ENCODE data around the gene TENM3.

The TENM3 gene

GRCh38 chr4:182309877-182310276 lies 66.7 kb downstream of the TENM3 start:
- DNase-seq, result no peak
- H3K79me2 ChIP-seq (ENCODE audit: low read length), result no peaks in the 10 kb centered on the region
- no peak overlapping the region for H3K9ac ChIP-seq (ENCODE audit: low read length)
- H3K4me1 ChIP-seq (ENCODE audit: low read length), result no peaks in the 10 kb centered on the region
- no peaks in the 10 kb centered on the region for H3K27me3 ChIP-seq (replicated peaks; ENCODE audit: insufficient read depth, low read length)
- H2AFZ ChIP-seq (ENCODE audit: low read length), result no peak overlapping the region
- no peak overlapping the region for H3K27ac ChIP-seq (ENCODE audit: low read length)
- H3K9me3 ChIP-seq (replicated peaks; ENCODE audit: insufficient read depth, low read length), result no peaks in the 10 kb centered on the region
- H3F3A ChIP-seq (ENCODE audit: insufficient read depth, low read length), result no peaks in the 10 kb centered on the region
- no peaks in the 10 kb centered on the region for H3K9me2 ChIP-seq (replicated peaks; ENCODE audit: insufficient read depth, low read length)
- no peaks in the 10 kb centered on the region for H4K20me1 ChIP-seq (ENCODE audit: insufficient read depth, low read length)
- TF ChIP-seq EZH2phosphoT487 (IDR thresholded peaks at IDR 0.05; ENCODE audit: low read length), result no peak
- no peak for TF ChIP-seq CTCF (IDR thresholded peaks at IDR 0.05; ENCODE audit: low read length)
- TF ChIP-seq EZH2 (optimal IDR thresholded peaks at IDR 0.05; ENCODE audit: low read depth, low read length), result no peak
- H3K4me3 ChIP-seq (ENCODE audit: low read length), result no peak overlapping the region
- no peaks in the 10 kb centered on the region for H3K36me3 ChIP-seq (replicated peaks; ENCODE audit: insufficient read depth, low read length)
- H3K4me2 ChIP-seq (ENCODE audit: low read depth, low read length), result no peak overlapping the region

DNA sequence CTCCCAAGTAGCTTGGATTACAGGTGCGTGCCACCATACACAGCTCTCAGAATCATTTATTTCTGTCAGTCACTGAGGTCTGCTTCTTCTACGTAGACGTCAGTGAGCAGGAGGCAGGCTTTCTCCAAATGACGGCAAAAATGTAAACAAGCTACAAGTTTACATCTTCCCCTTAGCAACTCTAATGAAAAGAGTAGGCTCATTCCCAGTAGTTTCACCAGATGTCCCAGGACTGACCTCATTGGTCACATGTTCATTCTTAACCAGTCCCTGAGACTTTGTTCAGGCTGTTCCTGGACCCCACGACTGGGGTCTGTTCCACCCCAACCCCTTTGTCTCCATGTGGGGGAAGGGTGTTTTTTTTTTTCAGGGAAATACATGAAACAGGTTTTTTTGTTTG lies 67.1 kb downstream of the TENM3 start:
- TF ChIP-seq EZH2phosphoT487 (IDR thresholded peaks at IDR 0.05; ENCODE audit: low read length) (no peak), CTCF (IDR thresholded peaks at IDR 0.05; ENCODE audit: low read length) (no peak), EZH2 (optimal IDR thresholded peaks at IDR 0.05; ENCODE audit: low read depth, low read length) (no peak)
- H3K36me3 ChIP-seq (replicated peaks; ENCODE audit: insufficient read depth, low read length), result no peaks in the 10 kb centered on the region
- no peak overlapping the region for H3K4me3 ChIP-seq (ENCODE audit: low read length)
- H3K9me2 ChIP-seq (replicated peaks; ENCODE audit: insufficient read depth, low read length), result no peaks in the 10 kb centered on the region
- no peaks in the 10 kb centered on the region for H3K9me3 ChIP-seq (replicated peaks; ENCODE audit: insufficient read depth, low read length)
- no peak for DNase-seq
- H3K4me2 ChIP-seq (ENCODE audit: low read depth, low read length), result no peak overlapping the region
- H4K20me1 ChIP-seq (ENCODE audit: insufficient read depth, low read length), result no peaks in the 10 kb centered on the region
- no peaks in the 10 kb centered on the region for H3K4me1 ChIP-seq (ENCODE audit: low read length)
- H3F3A ChIP-seq (ENCODE audit: insufficient read depth, low read length), result no peaks in the 10 kb centered on the region
- H3K27me3 ChIP-seq (replicated peaks; ENCODE audit: insufficient read depth, low read length), result no peaks in the 10 kb centered on the region
- no peak overlapping the region for H3K27ac ChIP-seq (ENCODE audit: low read length)
- no peak overlapping the region for H2AFZ ChIP-seq (ENCODE audit: low read length)
- H3K79me2 ChIP-seq (ENCODE audit: low read length), result no peaks in the 10 kb centered on the region
- H3K9ac ChIP-seq (ENCODE audit: low read length), result no peak overlapping the region

DNA sequence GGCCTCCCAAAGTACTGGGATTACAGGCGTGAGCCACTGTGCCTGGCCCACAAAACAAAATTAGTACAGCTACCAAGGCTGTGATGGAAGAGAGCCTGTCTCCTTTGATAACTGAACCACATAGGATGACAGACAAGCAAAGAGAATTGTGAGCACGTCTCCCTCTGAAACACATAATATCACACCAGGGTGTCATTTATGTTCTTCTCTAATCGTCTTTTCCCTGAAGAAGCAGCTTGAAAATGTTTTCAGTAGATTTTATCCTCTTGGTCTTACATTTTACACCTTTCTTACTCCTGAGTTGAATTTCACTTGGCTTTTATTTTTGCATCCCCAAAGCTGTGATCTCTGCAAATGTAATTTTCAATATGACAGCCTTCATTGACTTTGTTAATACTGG lies 67.8 kb downstream of the TENM3 start:
- Histone ChIP-seq H3K9me3 (replicated peaks; ENCODE audit: insufficient read depth, low read length) (no peaks in the 10 kb centered on the region), H3K79me2 (ENCODE audit: low read length) (no peaks in the 10 kb centered on the region), H3K4me2 (ENCODE audit: low read depth, low read length) (no peak overlapping the region), H2AFZ (ENCODE audit: low read length) (no peak overlapping the region), H3K4me3 (ENCODE audit: low read length) (no peak overlapping the region), H3K27ac (ENCODE audit: low read length) (no peak overlapping the region), H3K9ac (ENCODE audit: low read length) (no peak overlapping the region), H3K9me2 (replicated peaks; ENCODE audit: insufficient read depth, low read length) (no peaks in the 10 kb centered on the region), H4K20me1 (ENCODE audit: insufficient read depth, low read length) (no peaks in the 10 kb centered on the region), H3K36me3 (replicated peaks; ENCODE audit: insufficient read depth, low read length) (no peaks in the 10 kb centered on the region), H3K4me1 (ENCODE audit: low read length) (no peaks in the 10 kb centered on the region), H3F3A (ENCODE audit: insufficient read depth, low read length) (no peaks in the 10 kb centered on the region), H3K27me3 (replicated peaks; ENCODE audit: insufficient read depth, low read length) (no peaks in the 10 kb centered on the region)
- TF ChIP-seq EZH2 (optimal IDR thresholded peaks at IDR 0.05; ENCODE audit: low read depth, low read length) (no peak), EZH2phosphoT487 (IDR thresholded peaks at IDR 0.05; ENCODE audit: low read length) (no peak), CTCF (IDR thresholded peaks at IDR 0.05; ENCODE audit: low read length) (no peak)
- no peak for DNase-seq

Measured in MM.1S (cell line).